Panc1 (cell line): ENCODE measurements around the gene P2RY2. TPM values are rescaled to one million over a fixed set of nuclear protein-coding genes. Genes with fewer than 3 reads are reported as not detected.

Source experiments
- ATAC-seq: fragments of 200-7000 bp; cut with Tn5 transposase; 2 replicates; pipeline ENCODE4 v1.9.1; 2020; ENCODE audit warnings: mild to moderate bottlenecking, moderate library complexity
- BruUV-seq: library from RNA; stranded (reverse); fragments of 400-500 nt; replicated peaks from 2 replicates; lab custom pipeline; 2021; lab: Mats Ljungman, UMichigan
- CTCF ChIA-PET: fragments of 300-600 bp; sonication (Branson Sonifier 250); formaldehyde crosslinking; loops from one replicate; lab custom pipeline; 2022; ENCODE audit warnings: antibody characterized with exemption; lab: Charles Lee
- POLR2A ChIA-PET: fragments of 300-600 bp; sonication (Branson Sonifier 250); formaldehyde crosslinking; loops from one replicate; lab custom pipeline; 2022; ENCODE audit warnings: antibody characterized with exemption; lab: Charles Lee
- DNase-seq: peaks from one replicate; pipeline ENCODE4 v3.0.0-alpha.2; 2010; ENCODE audit warnings: low read depth, low spot score
- H3K27ac ChIP-seq: 2 replicates; pipeline ENCODE4 v1.5.1; 2011; ENCODE audit warnings: mild to moderate bottlenecking, low read length, inconsistent platforms
- H3K27me3 ChIP-seq: fragments of 200-500 bp; sonication (Bioruptor generic); 2 replicates; pipeline ENCODE4 v1.6.0; 2014; ENCODE audit warnings: low read length, inconsistent platforms; ENCODE audit not compliant: control insufficient read depth, insufficient read depth
- H3K36me3 ChIP-seq: fragments of 200-500 bp; sonication (Bioruptor generic); 2 replicates; pipeline ENCODE4 v1.5.1; 2014; ENCODE audit warnings: inconsistent platforms, mild to moderate bottlenecking, low read length, moderate library complexity; ENCODE audit not compliant: control insufficient read depth, insufficient read depth
- H3K4me1 ChIP-seq: 2 replicates; pipeline ENCODE4 v1.5.1; 2011; ENCODE audit warnings: inconsistent platforms, mild to moderate bottlenecking, low read length, moderate library complexity; ENCODE audit not compliant: control insufficient read depth, insufficient read depth
- H3K4me3 ChIP-seq, 2 experiments: 2 replicates each; pipeline ENCODE4 v1.5.1; 2011 to 2012; ENCODE audit warnings: low read depth in 2 of 2, low read length in 2 of 2, mild to moderate bottlenecking in 2 of 2, inconsistent platforms in 1 of 2, moderate library complexity in 1 of 2
- H3K9me3 ChIP-seq: fragments of 200-500 bp; sonication (Bioruptor generic); 2 replicates; pipeline ENCODE4 v1.5.1; 2014; ENCODE audit warnings: low read depth, mild to moderate bottlenecking, inconsistent platforms, low read length, moderate library complexity; ENCODE audit not compliant: control insufficient read depth, insufficient read depth
- CTCF ChIP-seq: fragments of 450-650 bp; IDR thresholded peaks from 2 replicates; pipeline ENCODE4 v1.5.1; 2017; ENCODE audit warnings: mild to moderate bottlenecking
- POLR2AphosphoS5 ChIP-seq: IDR thresholded peaks from 2 replicates; pipeline ENCODE4 v1.6.1; 2012; ENCODE audit warnings: mild to moderate bottlenecking, low read depth, low read length, moderate library complexity
- REST ChIP-seq, 2 experiments: IDR thresholded peaks; 2 replicates each; pipeline ENCODE4 v1.6.1; 2011 to 2012; ENCODE audit warnings: low read depth in 2 of 2, control low read depth in 1 of 2, low read length in 1 of 2, mild to moderate bottlenecking in 1 of 2, moderate library complexity in 1 of 2; ENCODE audit not compliant: insufficient read depth in 1 of 2
- SIN3A ChIP-seq: IDR thresholded peaks from 2 replicates; pipeline ENCODE4 v1.6.1; 2012; ENCODE audit warnings: low read depth, mild to moderate bottlenecking, low read length, moderate library complexity, borderline replicate concordance; ENCODE audit not compliant: insufficient read depth
- TCF7L2 ChIP-seq: IDR thresholded peaks from 2 replicates; pipeline ENCODE4 v1.6.1; 2011; ENCODE audit warnings: mild to moderate bottlenecking, low read depth, low read length, inconsistent platforms
- in situ Hi-C: cut with HindIII; loops from 2 replicates; pipeline ENCODE4 v1.10.0; 2016; ENCODE audit warnings: low sequenced_read_pairs, low pct_unique_long_range_greater_than_20kb
- intact Hi-C: fragments of 100-400 bp; cut with micrococcal nuclease; formaldehyde crosslinking; loops from one replicate; pipeline ENCODE4 v1.10.0; 2022; ENCODE audit not compliant: unreplicated experiment
- total RNA-seq: library from RNA; stranded (reverse); gene quantifications from one replicate; pipeline ENCODE4 v1.2.1, GENCODE V29; 2021; ENCODE audit not compliant: unreplicated experiment

Gene P2RY2
- total RNA-seq, 1 experiment from 2014 or later = 2.4 TPM

- intact Hi-C loops (no loop called here), in situ Hi-C loops (no loop called here)
- DNase-seq (no peak), ATAC-seq (no peak)
- no TSS peak for BruUV-seq
- CTCF ChIA-PET = interaction anchor here (0.6 to 1.6 kb wide), 6 partner anchors 24 to 158 kb away, joined by 3 to 6 read pairs (median 5); no protein-coding TSS in a partner anchor
- no peak overlapping the region for H3K27ac ChIP-seq
- no peaks in the 10 kb centered on the region for H3K9me3 ChIP-seq
- no peak for TF ChIP-seq TCF7L2
- no peak for TF ChIP-seq SIN3A
- no peak overlapping the region for H3K4me3 ChIP-seq
- H3K4me1 ChIP-seq = peaks cover 3% of the 10 kb centered on the region; the same call in 1 of the 2 replicates
- H3K36me3 ChIP-seq = no peaks in the 10 kb centered on the region
- H3K27me3 ChIP-seq = no peaks in the 10 kb centered on the region
- POLR2A ChIA-PET = no interaction called here
These were observed 19.6 kb downstream of the P2RY2 start for GRCh38 chr11:73237471-73238290.

- DNase-seq (no peak), ATAC-seq (no peak)
- H3K27ac ChIP-seq = no peak overlapping the region
- intact Hi-C loops = no loop called here
- no peak for TF ChIP-seq TCF7L2
- TF ChIP-seq CTCF = no peak
- TF ChIP-seq SIN3A = no peak
- no peak for TF ChIP-seq POLR2AphosphoS5
- TF ChIP-seq REST (IDR thresholded peaks at IDR 0.05; ENCODE audit: insufficient read depth in 1 of 2, low read depth in 2 of 2, low read length in 1 of 2) = no peak
- in situ Hi-C loops = no loop called here
- peaks cover 7% of the 10 kb centered on the region; the same call in 1 of the 2 replicates for H3K4me1 ChIP-seq
- H3K27me3 ChIP-seq = no peaks in the 10 kb centered on the region
- ChIA-PET CTCF (interaction anchor here (1.0 kb wide), 1 partner anchor 58 kb away, joined by 3 read pairs; no protein-coding TSS in a partner anchor), POLR2A (no interaction called here)
- H3K36me3 ChIP-seq = no peaks in the 10 kb centered on the region
- BruUV-seq = no TSS peak
- no peaks in the 10 kb centered on the region for H3K9me3 ChIP-seq
- no peak overlapping the region for H3K4me3 ChIP-seq
These were observed 21.0 kb downstream of the P2RY2 start for GRCh38 chr11:73239111-73239521.
